ENCODE measurements around the gene BMP6. TPM values are rescaled to one million over a fixed set of nuclear protein-coding genes. Genes with fewer than 3 reads are reported as not detected.
A peak's percentile ranks its signal among the peaks of the same experiment; 100 is the strongest.

BMP6 gene
- polyA plus RNA-seq, 3 donors = not detected

GRCh38 chr6:7732228-7732627, 6.3 kb downstream of the BMP6 start:
- Mint-ChIP-seq H3K27ac (no peak overlapping the region), H3K27me3 (ENCODE audit: low read depth in 3 of 3) (peaks cover 52 to 62% (median 53%) of the 10 kb centered on the region in 3 donors)
- DNase-seq = peak in 1 of 3 donors; percentile 29

GRCh38 chr6:7734707-7735383, 8.9 kb downstream of the BMP6 start:
- Mint-ChIP-seq H3K4me3 (no peak overlapping the region), H3K4me1 (peaks cover 4% of the 10 kb centered on the region), H3K36me3 (no peaks in the 10 kb centered on the region), H3K27ac (no peak overlapping the region), H3K9me3 (no peaks in the 10 kb centered on the region), H3K27me3 (ENCODE audit: low read depth in 3 of 3) (peaks cover 29 to 41% (median 34%) of the 10 kb centered on the region in 3 donors)
- Histone ChIP-seq H3K4me2 (replicated peaks; ENCODE audit: extremely low read depth, low read length, poor library complexity, severe bottlenecking) (no peak overlapping the region), H2AFZ (ENCODE audit: insufficient read depth, low read depth, low read length, poor library complexity, severe bottlenecking) (no peak overlapping the region), H3K79me2 (ENCODE audit: insufficient read depth, low read length) (no peaks in the 10 kb centered on the region), H3K27me3 (ENCODE audit: control insufficient read depth in 2 of 2, insufficient read depth in 2 of 2, low read length in 2 of 2) (peaks cover 21 to 22% of the 10 kb centered on the region in 2 donors), H3K9me3 (replicated peaks in 1 of 2; ENCODE audit: control insufficient read depth in 1 of 2, insufficient read depth in 1 of 2, low read length in 2 of 2) (peaks cover 0 to 1% of the 10 kb centered on the region in 2 donors), H3K27ac (ENCODE audit: low read depth in 1 of 2, low read length in 2 of 2) (no peak overlapping the region), H3K4me1 (ENCODE audit: control insufficient read depth in 1 of 2, insufficient read depth in 2 of 2, low read length in 2 of 2) (no peaks in the 10 kb centered on the region), H3K9ac (ENCODE audit: insufficient read depth, low read length, poor library complexity, severe bottlenecking) (no peak overlapping the region), H3K4me3 (replicated peaks in 1 of 3; ENCODE audit: low read depth in 2 of 3, low read length in 3 of 3) (no peak overlapping the region), H4K20me1 (ENCODE audit: insufficient read depth, low read length) (no peaks in the 10 kb centered on the region), H3K36me3 (replicated peaks in 1 of 2; ENCODE audit: control insufficient read depth in 1 of 2, insufficient read depth in 2 of 2, low read length in 2 of 2) (no peaks in the 10 kb centered on the region)
- no peak for DNase-seq
- intact Hi-C loops (cut with micrococcal nuclease) = no loop called here
- TF ChIP-seq CTCF (IDR thresholded peaks at IDR 0.05) = no peak
- over 99% methylated on average over 15 of the region's 18 CpGs for WGBS (ENCODE audit: insufficient coverage)

More at GRCh38 chr6:7732228-7732627, 6.3 kb downstream of the BMP6 start:
- H3K9me3 ChIP-seq (replicated peaks in 1 of 2; ENCODE audit: control insufficient read depth in 1 of 2, insufficient read depth in 1 of 2, low read length in 2 of 2) = peaks cover 0 to 19% of the 10 kb centered on the region in 2 donors
- H3K27ac ChIP-seq (ENCODE audit: low read depth in 1 of 2, low read length in 2 of 2) = no peak overlapping the region
- H3K36me3 ChIP-seq (replicated peaks in 1 of 2; ENCODE audit: control insufficient read depth in 1 of 2, insufficient read depth in 2 of 2, low read length in 2 of 2) = no peaks in the 10 kb centered on the region
- intact Hi-C loops (cut with micrococcal nuclease) = no loop called here
- H2AFZ ChIP-seq (ENCODE audit: insufficient read depth, low read depth, low read length, poor library complexity, severe bottlenecking) = no peak overlapping the region
- no peak for TF ChIP-seq CTCF (IDR thresholded peaks at IDR 0.05)
- H3K36me3 Mint-ChIP-seq = peaks cover 0 to 9% of the 10 kb centered on the region in 2 donors
- H3K4me3 ChIP-seq (replicated peaks in 1 of 3; ENCODE audit: low read depth in 2 of 3, low read length in 3 of 3) = no peak overlapping the region
- H3K79me2 ChIP-seq (ENCODE audit: insufficient read depth, low read length) = no peaks in the 10 kb centered on the region
- peaks cover 19% of the 10 kb centered on the region for H3K4me1 Mint-ChIP-seq
- H3K4me2 ChIP-seq (replicated peaks; ENCODE audit: extremely low read depth, low read length, poor library complexity, severe bottlenecking) = no peak overlapping the region
- peaks cover 45 to 47% of the 10 kb centered on the region in 2 donors for H3K27me3 ChIP-seq (ENCODE audit: control insufficient read depth in 2 of 2, insufficient read depth in 2 of 2, low read length in 2 of 2)
- H4K20me1 ChIP-seq (ENCODE audit: insufficient read depth, low read length) = no peaks in the 10 kb centered on the region
- peaks cover 15% of the 10 kb centered on the region in 2 donors for H3K4me1 ChIP-seq (ENCODE audit: control insufficient read depth in 1 of 2, insufficient read depth in 2 of 2, low read length in 2 of 2)
- H3K9me3 Mint-ChIP-seq = peaks cover 0 to 13% (median 7%) of the 10 kb centered on the region in 7 donors
- H3K9ac ChIP-seq (ENCODE audit: insufficient read depth, low read length, poor library complexity, severe bottlenecking) = no peak overlapping the region
- no peak overlapping the region for H3K4me3 Mint-ChIP-seq

Measured in CD14-positive monocyte (primary cell).